SK-N-SH treated with all-trans-retinoic acid at 6 μM for 48 hours (cell line): ENCODE results near the gene TNFRSF13B.

Experiments used
- ATAC-seq: fragments of 200-7000 bp; cut with Tn5 transposase; 3 replicates; pipeline ENCODE4 v1.9.1; 2020; ENCODE audit warnings: mild to moderate bottlenecking, moderate library complexity
- ARNTL ChIP-seq: fragments of 450-650 bp; formaldehyde crosslinking; IDR thresholded peaks from 2 replicates; pipeline ENCODE4 v1.5.0; 2020; ENCODE audit warnings: low read depth, mild to moderate bottlenecking, moderate library complexity, borderline replicate concordance
- BACH2 ChIP-seq: fragments of 250-450 bp; sonication (Bioruptor Pico); IDR thresholded peaks from 2 replicates; pipeline ENCODE4 v1.9.0; 2021; ENCODE audit warnings: mild to moderate bottlenecking, borderline replicate concordance
- GLIS3 ChIP-seq: fragments of 250-450 bp; sonication (Bioruptor Pico); IDR thresholded peaks from 2 replicates; pipeline ENCODE4 v1.5.0; 2020; ENCODE audit warnings: mild to moderate bottlenecking, moderate library complexity
- ISL1 ChIP-seq: fragments of 250-450 bp; sonication (Bioruptor Pico); IDR thresholded peaks from 2 replicates; pipeline ENCODE4 v2.1.2; 2022; ENCODE audit warnings: mild to moderate bottlenecking, moderate library complexity
- OSR1 ChIP-seq: fragments of 250-450 bp; sonication (Bioruptor Pico); IDR thresholded peaks from 2 replicates; pipeline ENCODE4 v1.8.0; 2022; ENCODE audit warnings: moderate library complexity, mild to moderate bottlenecking, inconsistent platforms
- POU6F1 ChIP-seq: fragments of 250-450 bp; sonication (Bioruptor Pico); IDR thresholded peaks from 2 replicates; pipeline ENCODE4 v1.8.0; 2021; ENCODE audit warnings: low read depth, mild to moderate bottlenecking, moderate library complexity, borderline replicate concordance
- PPARA ChIP-seq: fragments of 250-450 bp; sonication (Bioruptor Pico); IDR thresholded peaks from 2 replicates; pipeline ENCODE4 v1.5.0; 2020; ENCODE audit warnings: mild to moderate bottlenecking, borderline replicate concordance
- RARB ChIP-seq: fragments of 250-450 bp; sonication (Bioruptor Pico); IDR thresholded peaks from 2 replicates; pipeline ENCODE4 v1.8.0; 2021; ENCODE audit warnings: mild to moderate bottlenecking, moderate library complexity
- SNAI2 ChIP-seq: fragments of 250-450 bp; sonication (Bioruptor Pico); IDR thresholded peaks from 2 replicates; pipeline ENCODE4 v1.5.0; 2020; ENCODE audit warnings: mild to moderate bottlenecking, moderate library complexity
- TCF4 ChIP-seq: fragments of 250-450 bp; sonication (Bioruptor Pico); IDR thresholded peaks from 2 replicates; pipeline ENCODE4 v1.8.0; 2021; ENCODE audit warnings: mild to moderate bottlenecking, moderate library complexity, borderline replicate concordance
- ZC3H10 ChIP-seq: fragments of 250-450 bp; sonication (Bioruptor Pico); IDR thresholded peaks from 2 replicates; pipeline ENCODE4 v1.5.1; 2021; ENCODE audit warnings: mild to moderate bottlenecking, moderate library complexity
- ZFP3 ChIP-seq: fragments of 250-450 bp; sonication (Bioruptor Pico); IDR thresholded peaks from 2 replicates; pipeline ENCODE4 v1.5.0; 2020; ENCODE audit warnings: mild to moderate bottlenecking, moderate library complexity
- ZFP30 ChIP-seq: fragments of 450-650 bp; formaldehyde crosslinking; IDR thresholded peaks from 2 replicates; pipeline ENCODE4 v1.5.0; 2022; ENCODE audit warnings: mild to moderate bottlenecking, moderate library complexity
- ZNF565 ChIP-seq: fragments of 450-650 bp; formaldehyde crosslinking; conservative IDR thresholded peaks from 2 replicates; pipeline ENCODE4 v1.5.0; 2020; ENCODE audit warnings: low read depth, mild to moderate bottlenecking, moderate library complexity
- ZNF8 ChIP-seq: fragments of 450-650 bp; formaldehyde crosslinking; IDR thresholded peaks from 2 replicates; pipeline ENCODE4 v1.5.0; 2020; ENCODE audit warnings: mild to moderate bottlenecking, moderate library complexity
- TF ChIP-seq, protein P1 (sequence below): fragments of 250-450 bp; sonication (Bioruptor Pico); IDR thresholded peaks from 2 replicates; pipeline ENCODE4 v1.5.1; 2020; ENCODE audit warnings: low read depth, mild to moderate bottlenecking, moderate library complexity
- TF ChIP-seq, protein P2 (sequence below): fragments of 250-450 bp; sonication (Bioruptor Pico); IDR thresholded peaks from 2 replicates; pipeline ENCODE4 v1.5.0; 2020; ENCODE audit warnings: mild to moderate bottlenecking, moderate library complexity
- TF ChIP-seq, protein P3 (sequence below): fragments of 250-450 bp; sonication (Bioruptor Pico); IDR thresholded peaks from 2 replicates; pipeline ENCODE4 v1.5.1; 2021; ENCODE audit warnings: mild to moderate bottlenecking, moderate library complexity

TNFRSF13B gene

DNA sequence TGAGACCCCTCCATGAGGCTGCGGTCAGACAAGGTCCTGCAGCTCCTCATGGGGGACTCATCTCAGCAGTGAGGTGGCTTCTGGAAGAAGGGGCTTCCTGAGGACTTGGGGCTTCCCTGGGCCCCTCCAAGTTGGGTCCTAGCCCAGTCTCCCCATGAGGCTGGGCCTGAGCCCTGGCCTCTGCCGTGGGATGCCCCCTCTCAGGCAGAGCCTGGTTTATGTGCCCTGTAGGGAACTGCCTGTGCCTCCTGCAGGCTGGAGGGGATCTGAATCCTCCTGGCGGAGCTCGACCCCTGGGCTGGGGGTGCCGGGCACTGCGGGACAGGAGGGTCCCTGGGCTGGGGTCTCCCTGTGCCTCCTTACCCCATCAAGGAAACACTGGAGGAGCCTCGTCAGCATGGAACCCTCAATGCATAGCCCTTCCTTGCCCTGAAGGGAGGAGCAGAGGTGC lies 45.8 kb downstream of the TNFRSF13B start (continued):
- TF ChIP-seq, protein P1, sequence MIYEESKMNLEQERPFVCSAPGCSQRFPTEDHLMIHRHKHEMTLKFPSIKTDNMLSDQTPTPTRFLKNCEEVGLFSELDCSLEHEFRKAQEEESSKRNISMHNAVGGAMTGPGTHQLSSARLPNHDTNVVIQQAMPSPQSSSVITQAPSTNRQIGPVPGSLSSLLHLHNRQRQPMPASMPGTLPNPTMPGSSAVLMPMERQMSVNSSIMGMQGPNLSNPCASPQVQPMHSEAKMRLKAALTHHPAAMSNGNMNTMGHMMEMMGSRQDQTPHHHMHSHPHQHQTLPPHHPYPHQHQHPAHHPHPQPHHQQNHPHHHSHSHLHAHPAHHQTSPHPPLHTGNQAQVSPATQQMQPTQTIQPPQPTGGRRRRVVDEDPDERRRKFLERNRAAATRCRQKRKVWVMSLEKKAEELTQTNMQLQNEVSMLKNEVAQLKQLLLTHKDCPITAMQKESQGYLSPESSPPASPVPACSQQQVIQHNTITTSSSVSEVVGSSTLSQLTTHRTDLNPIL (CRISPR knock-in tag): no peak
- TF ChIP-seq ARNTL (CRISPR knock-in tag): no peak

DNA sequence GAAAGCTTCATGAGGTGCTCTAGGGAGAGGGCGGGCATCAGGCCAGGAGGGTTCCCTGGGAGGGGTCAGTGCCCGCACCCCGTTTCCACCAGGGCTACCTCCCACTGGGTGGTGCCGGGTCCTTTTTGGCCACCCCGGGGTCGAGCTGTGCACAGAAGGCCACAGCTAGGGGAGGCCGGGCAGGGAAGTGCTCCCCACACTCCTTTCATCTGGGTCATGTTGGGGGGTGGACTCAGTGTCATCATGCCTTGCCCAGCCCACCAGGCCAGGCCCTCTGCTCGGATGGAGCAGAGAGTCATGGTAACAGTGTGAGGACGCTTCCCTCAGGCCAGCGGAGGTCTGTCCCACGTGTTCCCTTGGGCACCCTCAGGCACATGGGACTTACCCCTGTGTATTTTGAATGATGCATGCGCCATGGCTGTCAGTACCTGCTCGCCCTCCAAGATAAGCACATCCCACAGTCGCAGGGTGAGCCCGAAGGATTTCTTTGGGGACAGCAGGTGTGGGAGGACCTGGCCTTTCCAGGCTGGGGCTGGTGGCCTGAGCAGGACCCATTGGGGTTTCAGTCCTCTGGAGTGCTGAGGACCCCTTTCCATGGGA lies 46.4 kb downstream of the TNFRSF13B start:
- ATAC-seq: no peak
- TF ChIP-seq, protein P1 (CRISPR knock-in tag): no peak
- TF ChIP-seq RARB: no peak
- TF ChIP-seq BACH2 (CRISPR knock-in tag): no peak
- TF ChIP-seq OSR1 (CRISPR knock-in tag): no peak
- TF ChIP-seq GLIS3: no peak
- TF ChIP-seq PPARA (CRISPR knock-in tag): no peak
- TF ChIP-seq SNAI2 (CRISPR knock-in tag): no peak
- TF ChIP-seq ZFP30 (CRISPR knock-in tag): no peak
- no peak for TF ChIP-seq ZFP3
- no peak for TF ChIP-seq ZNF565
- TF ChIP-seq POU6F1: no peak
- no peak for TF ChIP-seq ZNF8 (CRISPR knock-in tag)
- TF ChIP-seq, protein P2, sequence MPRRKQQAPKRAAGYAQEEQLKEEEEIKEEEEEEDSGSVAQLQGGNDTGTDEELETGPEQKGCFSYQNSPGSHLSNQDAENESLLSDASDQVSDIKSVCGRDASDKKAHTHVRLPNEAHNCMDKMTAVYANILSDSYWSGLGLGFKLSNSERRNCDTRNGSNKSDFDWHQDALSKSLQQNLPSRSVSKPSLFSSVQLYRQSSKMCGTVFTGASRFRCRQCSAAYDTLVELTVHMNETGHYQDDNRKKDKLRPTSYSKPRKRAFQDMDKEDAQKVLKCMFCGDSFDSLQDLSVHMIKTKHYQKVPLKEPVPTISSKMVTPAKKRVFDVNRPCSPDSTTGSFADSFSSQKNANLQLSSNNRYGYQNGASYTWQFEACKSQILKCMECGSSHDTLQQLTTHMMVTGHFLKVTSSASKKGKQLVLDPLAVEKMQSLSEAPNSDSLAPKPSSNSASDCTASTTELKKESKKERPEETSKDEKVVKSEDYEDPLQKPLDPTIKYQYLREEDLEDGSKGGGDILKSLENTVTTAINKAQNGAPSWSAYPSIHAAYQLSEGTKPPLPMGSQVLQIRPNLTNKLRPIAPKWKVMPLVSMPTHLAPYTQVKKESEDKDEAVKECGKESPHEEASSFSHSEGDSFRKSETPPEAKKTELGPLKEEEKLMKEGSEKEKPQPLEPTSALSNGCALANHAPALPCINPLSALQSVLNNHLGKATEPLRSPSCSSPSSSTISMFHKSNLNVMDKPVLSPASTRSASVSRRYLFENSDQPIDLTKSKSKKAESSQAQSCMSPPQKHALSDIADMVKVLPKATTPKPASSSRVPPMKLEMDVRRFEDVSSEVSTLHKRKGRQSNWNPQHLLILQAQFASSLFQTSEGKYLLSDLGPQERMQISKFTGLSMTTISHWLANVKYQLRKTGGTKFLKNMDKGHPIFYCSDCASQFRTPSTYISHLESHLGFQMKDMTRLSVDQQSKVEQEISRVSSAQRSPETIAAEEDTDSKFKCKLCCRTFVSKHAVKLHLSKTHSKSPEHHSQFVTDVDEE (CRISPR knock-in tag): no peak

DNA sequence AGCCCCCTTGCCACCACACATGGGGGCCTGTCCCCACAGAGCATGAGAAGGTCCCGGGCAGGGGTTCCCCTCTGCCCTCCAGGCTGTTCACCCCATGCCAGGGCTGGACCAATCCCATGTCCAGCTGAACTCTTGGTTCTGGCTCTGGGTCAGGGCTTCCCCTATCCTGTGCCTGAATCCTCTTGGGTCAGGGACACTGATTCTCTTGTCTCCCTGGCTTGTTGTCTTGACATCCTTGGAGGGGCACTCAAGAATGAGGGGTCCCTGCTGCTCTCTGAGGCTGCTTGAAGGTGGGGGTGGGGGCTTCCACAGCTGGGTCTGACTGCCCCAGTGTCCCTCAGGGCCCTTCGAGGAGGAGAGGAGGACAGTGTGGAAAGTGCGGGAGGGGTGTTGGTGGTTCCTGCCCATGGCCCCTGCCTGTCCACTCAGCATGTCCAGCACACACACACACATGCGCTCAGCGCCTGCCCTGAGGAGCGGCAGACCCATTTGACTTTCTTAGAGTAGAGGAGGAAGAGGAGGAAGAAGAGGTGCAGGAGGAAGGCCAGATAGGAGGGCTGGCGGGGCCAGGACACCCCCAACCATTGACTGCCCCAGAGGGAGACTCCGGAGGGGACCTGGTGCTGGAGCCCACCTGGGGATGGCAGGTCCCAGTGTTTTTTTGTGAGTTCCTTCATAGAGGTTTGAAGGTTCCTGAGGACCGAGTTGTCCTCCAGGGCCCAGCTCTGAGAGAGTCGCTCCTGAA lies 47.0 kb downstream of the TNFRSF13B start:
- no peak for ATAC-seq
- TF ChIP-seq, protein P1 (CRISPR knock-in tag): no peak
- no peak for TF ChIP-seq TCF4 (CRISPR knock-in tag)
- no peak for TF ChIP-seq ZC3H10 (CRISPR knock-in tag)
- TF ChIP-seq ZFP3: no peak
- TF ChIP-seq ARNTL (CRISPR knock-in tag): no peak
- TF ChIP-seq OSR1 (CRISPR knock-in tag): no peak
- TF ChIP-seq ZNF8 (CRISPR knock-in tag): no peak
- no peak for TF ChIP-seq BACH2 (CRISPR knock-in tag)
- TF ChIP-seq, protein P3, sequence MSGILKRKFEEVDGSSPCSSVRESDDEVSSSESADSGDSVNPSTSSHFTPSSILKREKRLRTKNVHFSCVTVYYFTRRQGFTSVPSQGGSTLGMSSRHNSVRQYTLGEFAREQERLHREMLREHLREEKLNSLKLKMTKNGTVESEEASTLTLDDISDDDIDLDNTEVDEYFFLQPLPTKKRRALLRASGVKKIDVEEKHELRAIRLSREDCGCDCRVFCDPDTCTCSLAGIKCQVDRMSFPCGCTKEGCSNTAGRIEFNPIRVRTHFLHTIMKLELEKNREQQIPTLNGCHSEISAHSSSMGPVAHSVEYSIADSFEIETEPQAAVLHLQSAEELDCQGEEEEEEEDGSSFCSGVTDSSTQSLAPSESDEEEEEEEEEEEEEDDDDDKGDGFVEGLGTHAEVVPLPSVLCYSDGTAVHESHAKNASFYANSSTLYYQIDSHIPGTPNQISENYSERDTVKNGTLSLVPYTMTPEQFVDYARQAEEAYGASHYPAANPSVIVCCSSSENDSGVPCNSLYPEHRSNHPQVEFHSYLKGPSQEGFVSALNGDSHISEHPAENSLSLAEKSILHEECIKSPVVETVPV (CRISPR knock-in tag): no peak
- no peak for TF ChIP-seq ISL1 (CRISPR knock-in tag)
- TF ChIP-seq SNAI2 (CRISPR knock-in tag): no peak
